Effector CD4-positive, alpha-beta T cell (primary cell): ENCODE data around the gene TSHZ2.
"Not testable (repeated sequence)": the region's sequence is repeated elsewhere in the genome, so short reads cannot be mapped to it uniquely, and the experiment has no call there.

Source experiments
- DNase-seq: peaks from one replicate; pipeline ENCODE4 v3.0.0-alpha.2; 2020

TSHZ2 gene

DNA sequence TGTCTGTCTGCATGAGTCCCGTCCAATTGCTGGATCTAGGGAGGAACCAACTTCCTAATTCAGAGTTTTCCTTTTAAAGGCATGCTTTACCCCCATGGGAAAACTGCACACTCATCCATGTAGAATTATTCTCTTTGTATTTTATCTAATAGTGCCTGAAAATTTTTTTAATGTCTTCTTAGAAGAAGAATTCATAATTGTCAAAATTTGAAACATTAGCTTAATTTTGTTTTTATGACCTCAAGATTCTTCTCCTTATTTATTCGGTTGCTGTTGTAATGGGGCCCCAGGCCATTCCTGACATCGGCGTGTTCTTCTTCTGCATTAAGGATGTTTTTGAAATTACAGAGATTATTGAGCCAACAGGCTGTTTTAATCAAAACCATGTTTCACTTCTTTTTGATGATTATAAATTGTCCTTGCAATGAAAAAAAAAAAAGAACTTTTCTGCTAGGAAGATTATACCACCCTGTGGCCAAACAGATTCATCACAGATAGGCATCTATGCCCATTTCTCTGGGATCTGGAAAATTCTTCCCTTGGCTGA is 521.2 kb downstream of the TSHZ2 start:
- DNase-seq: no peak

DNA sequence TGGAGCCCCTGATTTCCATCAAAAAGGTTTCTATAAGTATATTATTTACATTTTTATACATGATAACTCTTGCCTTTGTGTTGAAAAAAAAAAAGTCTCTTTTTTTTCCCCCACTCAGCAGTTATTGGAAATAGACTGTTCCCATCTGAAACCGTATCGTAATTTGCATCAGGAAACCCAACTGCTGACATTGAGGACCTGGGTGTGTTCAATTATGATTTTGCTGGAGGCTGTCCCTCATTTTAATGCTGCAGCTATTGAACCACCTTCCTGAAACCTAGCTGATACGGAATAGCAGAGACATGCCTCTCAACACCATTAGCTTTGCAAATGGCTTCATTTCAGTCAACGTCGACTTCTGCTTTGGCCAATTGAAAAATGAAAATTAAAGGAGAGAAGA is 522.6 kb downstream of the TSHZ2 start:
- no peak for DNase-seq

DNA sequence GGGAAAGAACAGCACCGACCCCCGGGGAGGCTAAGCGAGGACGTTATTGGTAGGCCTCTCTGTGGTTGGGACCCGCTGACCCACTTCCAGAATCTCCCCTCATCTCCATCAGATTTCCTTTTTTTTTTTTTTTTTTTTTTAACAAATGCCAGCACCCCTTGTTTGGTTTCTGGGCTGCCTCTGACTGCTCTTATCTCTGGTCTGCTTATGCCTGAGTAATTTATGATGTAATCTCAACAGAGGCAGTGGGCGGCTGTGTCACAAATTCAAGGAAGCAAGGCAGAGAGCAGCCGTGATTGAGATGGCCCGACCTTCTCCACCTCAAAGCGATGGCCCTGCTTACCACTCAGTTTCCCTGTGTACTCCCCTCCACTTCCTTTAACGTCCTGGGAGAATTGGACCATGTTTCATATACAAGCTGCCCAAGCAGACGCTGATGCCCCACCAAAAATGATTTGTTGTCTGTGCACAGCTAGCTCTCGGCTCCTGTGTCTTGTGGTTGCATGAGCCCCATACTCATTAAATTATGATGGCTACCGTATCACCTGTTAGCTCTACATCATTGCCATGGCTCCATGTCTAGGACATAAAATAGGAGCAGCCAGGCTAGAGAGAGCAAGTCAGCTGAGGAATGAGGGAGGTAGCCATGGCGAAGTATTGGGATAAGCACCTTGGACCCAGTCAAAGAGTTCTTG is 523.4 kb downstream of the TSHZ2 start:
- no peak for DNase-seq

DNA sequence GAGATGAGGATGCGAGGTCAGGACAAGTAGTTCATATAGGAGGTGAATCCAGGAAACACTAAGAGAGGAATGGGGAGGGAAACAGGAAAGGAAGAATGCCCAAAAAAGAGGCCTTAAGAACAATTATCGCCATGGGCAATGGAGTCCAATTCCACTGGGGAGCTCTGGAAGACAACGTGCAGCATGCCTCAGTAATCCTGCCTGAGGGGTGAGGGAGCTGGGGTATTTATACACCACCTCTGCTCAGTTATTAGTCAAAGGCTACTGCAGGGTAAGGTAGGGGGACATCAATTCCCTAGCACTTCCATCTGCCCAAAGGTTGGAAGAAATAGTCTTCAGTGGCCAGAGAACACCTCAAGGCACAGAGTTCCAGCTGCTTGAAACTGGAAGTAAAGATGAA is 525.1 kb downstream of the TSHZ2 start:
- no peak for DNase-seq

DNA sequence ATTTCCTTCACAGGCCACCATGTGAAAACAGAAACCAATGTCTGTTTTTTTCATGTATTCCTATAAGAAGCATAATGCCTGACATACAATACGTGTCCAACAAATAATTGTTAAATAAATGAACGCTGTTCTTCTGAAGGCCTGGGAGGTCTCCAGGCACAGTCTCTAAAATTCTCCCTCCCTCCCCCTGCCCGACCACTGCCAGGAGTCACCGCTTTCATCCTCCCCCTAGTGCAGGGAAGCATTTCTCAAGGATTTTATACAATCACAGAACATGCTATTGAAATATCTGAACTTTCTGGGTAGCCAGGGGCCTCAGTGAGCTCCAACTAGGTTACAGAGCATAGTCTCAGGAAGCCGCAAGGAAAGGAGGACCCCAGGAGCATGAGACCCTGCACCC is 526.2 kb downstream of the TSHZ2 start:
- DNase-seq: no peak

DNA sequence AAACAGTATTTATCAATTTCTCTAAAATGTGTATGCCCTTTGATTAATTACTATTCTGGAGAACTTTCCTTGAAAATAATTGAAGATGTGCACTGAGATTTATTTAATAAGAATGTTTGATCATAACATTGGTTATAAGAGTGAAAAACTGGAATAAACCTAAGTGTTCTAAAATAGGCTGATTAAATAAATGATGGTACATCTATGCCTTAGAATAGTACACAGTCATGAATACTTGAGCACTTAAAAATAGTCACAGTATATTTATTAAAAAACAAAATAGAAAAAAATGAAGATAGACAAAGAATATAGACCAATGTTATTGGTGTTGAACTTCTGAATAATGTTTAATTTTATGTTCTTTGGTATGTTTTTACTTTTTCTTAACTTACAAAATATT is 528.5 kb downstream of the TSHZ2 start:
- no peak for DNase-seq

DNA sequence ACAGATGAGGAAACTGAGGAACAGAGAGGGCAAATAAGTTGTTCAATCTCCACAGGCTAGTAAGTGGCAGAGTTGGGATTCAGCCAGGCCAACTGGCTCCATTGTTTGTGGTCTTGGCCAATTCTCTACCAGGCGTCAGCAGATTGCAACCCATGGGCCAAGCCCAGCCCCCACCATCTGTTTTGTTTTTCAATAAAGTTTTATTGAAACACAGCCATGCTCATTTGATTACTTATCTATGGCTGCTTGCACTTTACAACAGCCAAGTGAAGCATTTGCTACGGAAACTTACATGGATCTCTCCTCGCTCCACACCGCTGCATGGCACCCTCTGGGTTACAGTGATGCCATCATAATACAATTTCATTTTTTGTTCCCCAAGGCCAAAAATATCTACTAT is 530.7 kb downstream of the TSHZ2 start:
- DNase-seq: no peak

DNA sequence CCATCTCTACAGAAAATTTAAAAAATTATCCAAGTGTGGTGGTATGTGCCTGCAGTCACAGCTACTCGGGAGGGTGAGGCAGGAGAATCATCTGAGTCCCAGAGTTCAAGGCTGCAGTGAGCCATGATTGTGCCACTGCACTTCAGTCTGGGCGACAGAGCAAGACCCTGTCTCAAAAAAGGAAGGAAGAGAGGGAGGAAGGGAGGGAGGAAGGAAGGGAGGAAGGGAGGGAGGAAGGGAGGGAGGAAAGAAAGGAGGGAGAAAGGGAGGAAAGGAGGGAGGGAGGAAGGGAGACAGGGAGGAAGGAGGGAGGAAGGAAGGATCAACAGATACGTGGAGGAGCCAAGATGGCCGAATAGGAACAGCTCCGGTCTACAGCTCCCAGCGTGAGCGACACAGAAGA is 531.4 kb downstream of the TSHZ2 start:
- DNase-seq: no peak

DNA sequence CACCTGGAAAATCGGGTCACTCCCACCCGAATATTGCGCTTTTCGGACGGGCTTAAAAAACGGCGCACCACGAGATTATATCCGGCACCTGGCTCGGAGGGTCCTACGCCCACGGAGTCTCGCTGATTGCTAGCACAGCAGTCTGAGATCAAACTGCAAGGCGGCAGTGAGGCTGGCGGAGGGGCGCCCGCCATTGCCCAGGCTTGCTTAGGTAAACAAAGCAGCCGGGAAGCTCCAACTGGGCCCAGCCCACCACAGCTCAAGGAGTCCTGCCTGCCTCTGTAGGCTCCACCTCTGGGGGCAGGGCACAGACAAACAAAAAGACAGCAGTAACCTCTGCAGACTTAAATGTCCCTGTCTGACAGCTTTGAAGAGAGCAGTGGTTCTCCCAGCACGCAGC is 531.9 kb downstream of the TSHZ2 start:
- not testable (repeated sequence) for DNase-seq

DNA sequence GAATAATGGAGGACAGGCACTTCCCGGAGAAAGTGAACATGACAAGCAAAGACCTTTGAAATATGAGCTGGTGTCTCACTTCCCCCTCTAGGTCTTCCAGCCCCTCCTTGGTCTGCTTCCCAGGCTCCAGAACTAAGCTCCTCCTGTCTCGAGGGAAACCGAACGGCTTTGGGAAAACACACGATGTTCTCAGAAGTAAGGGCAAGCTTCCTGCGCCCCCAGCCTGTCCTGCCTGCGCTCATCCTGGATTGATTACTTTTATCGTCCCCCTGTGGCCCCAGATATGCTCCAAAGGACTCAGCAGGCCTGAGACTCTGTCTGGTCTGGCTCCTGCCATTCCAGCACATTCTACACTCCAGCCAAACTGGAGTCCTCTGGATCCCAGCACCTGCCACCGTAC is 538.1 kb downstream of the TSHZ2 start:
- no peak for DNase-seq

DNA sequence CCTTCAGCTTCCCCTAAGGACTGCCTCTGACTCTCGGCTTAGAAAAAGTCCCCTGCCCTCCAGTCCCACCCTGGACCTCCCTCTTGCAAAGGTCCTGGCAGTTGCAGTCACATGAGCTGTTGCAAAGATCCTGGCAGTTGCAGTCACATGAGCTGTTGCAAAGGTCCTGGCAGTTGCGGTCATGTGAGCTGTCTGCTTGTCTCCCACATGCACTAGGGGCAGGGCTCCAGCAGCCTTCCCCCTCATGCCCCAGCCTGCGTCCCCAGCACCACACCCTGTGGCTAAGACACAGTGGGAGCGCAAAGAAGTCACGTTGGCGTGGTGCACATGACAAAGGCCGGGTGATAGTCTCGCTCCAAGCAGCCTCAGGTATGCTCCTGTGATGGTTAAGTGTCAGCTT is 538.5 kb downstream of the TSHZ2 start:
- DNase-seq: no peak

DNA sequence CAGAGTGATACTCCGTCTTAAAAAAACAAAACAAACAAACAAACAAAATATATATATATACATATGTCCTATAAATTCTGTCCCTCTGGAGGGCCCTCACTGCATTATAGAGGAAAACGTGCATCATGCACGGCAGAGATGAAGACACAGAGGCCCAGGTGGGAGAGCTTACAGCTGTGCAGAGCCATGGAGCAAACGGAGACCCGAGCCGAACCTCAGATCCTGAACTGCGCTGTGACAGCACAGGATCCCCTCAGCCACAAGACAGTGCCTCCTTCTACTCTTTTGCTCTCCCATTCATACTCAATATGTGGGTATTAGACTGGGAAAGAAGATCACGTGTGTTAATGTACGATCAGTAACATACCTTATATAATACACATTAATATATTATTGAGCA is 539.9 kb downstream of the TSHZ2 start:
- no peak for DNase-seq

DNA sequence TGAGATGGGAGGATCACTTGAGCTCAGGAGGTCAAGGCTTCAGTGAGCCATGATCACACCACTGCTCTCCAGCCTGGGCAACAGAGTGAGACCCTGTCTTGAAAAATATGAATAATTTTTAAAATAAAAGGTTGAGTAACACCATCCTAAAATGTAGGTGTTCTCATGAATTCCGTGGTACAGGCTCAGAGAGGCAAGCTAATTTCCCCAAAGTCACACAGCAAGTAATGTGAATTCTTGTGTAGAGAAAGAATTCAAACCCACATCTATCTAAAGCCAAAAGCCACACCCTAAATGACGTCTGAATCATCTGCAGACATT is 541.0 kb downstream of the TSHZ2 start:
- no peak for DNase-seq

DNA sequence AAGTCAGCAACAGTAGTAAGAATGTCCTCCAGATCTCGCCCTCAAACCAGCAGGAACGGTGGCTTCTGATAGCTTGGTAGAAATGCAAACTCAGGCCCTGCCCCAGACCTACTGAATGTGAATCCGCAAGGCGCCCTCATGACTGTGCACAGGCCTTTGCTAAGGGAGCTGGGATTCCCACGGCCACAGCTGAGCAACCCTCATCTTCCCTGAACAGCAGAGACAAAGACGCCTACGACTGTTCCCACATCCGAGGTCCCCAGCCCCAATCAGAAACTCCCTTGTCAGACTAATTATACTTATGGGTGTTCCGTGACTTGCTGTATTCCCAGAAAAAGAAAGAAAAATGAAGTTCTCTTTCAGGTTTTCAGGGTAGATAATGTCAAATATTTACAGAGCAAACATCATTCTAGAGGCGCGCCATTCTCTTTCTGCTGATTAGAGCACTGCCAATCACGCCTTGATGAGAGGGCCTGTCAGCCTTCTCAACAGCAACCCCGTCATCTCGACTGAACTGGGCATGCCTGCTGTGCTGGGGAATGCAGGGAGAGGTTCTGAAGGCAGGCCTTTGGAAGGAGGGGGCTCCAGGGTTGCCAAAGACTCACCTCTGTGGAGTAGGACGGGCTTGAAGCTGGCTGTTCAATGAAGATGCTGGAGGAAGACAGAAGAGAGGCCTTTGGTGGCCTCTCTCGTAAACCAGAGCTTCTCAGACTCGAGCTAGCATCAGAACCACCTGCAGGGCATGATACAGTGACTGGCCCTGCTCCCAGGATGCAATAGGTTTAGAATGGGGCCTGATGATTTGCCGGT is 541.5 kb downstream of the TSHZ2 start:
- DNase-seq: no peak

DNA sequence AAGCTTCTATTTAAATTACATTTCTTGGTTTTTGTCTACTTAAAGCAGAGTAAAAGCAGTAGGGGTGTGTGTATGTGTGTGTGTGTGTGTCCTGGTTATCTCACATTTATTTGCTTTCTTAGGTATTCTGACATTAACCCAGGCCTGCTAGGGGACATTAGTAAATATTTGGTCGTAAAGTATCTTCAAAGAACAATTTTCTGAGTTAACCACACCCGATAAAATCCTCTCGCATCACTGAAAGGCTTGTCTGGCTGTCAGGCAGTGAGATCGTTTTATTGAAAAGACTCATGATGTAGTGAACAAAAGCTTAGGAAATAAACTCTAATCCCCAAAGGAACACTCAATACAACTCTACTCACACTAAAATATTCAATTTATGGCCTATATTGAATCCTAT is 543.6 kb downstream of the TSHZ2 start:
- DNase-seq: no peak

DNA sequence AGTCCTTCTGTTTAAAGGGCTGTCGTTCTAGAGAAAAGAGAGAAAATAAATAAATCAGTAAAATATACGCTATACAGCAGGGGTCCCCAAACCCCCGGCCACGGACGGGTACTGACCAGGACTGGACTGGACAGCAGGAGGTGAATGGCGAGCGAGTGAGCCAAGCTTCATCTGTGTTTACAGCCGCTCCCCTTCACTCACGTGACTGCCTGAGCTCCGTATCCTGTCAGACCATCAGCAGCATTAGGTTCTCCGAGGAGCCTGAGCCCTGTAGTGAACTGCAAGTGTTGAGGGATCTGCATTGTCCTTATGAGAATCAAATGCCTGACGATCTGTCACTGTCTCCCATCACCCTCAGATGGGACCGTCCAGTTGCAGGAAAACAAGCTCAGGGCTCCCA is 545.0 kb downstream of the TSHZ2 start:
- DNase-seq: no peak

DNA sequence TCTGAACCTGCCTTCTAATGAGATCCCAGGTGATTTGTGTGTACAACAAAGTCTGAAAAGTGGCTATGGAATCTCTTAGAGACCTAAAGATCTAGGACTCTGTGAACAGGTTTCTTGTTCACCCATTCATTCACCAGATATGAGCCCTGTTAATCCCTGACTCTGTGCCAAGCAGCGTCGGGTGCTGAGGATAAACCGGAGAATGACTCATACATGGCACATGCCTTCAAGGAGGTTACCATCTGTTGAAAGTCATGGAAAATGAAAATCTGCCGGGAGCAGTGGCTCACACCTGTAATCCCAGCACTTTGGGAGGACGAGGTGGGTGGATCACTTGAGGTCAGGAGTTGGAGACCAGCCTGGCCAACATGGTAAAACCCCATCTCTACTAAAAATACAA is 549.3 kb downstream of the TSHZ2 start:
- DNase-seq: not testable (repeated sequence)

DNA sequence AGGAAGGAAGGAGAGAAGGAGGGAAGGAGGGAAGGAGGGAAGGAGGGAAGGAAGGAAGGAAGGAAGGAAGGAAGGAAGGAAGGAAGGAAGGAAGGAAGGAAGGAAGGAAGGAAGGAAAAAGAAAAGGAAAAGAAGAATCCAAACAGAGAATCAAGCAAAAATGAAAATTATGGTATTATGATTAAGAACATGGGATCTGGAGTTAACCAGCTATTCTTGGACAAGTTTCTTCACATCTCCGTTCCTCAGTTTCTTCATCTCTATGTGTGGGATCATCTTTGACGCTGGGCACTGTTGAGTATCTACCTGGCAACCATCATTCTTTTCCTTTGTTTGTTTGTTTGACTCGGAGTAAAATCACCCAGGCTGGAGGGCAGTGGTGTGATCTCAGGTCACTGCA is 549.9 kb downstream of the TSHZ2 start:
- no peak for DNase-seq

DNA sequence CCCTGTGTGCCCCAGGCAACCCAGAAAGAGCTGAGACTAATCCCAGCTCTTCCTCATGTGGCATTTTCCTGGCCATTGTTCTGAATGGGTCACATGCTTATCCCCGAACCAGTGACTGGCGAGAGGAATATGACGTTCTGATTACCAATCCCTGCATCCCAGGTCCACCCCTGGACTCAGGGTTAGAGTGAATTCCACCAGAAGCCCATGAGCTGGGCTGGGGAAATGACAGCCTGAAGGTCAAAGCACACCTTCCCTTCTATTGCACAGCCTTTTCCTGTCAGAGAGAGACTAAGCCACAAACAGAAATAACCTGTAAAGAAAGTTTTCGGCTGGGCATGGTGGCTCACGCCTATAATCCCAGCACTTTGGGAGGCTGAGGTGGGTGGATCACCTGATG is 550.5 kb downstream of the TSHZ2 start:
- no peak for DNase-seq

DNA sequence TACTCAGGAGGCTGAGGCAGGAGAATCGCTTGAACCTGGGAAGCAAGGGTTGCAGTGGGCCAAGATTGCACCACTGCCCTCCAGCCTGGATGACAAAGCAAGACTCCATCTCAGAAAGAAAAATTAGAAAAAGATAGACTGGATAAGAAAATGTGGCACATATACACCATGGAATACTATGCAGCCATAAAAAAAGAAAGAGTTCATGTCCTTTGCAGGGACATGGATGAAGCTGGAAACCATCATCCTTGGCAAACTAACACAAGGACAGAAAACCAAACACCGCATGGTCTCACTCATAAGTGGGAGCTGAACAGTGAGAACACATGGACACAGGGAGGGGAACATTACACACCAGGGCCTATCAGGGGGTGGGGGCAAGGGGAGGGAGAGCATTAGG is 551.5 kb downstream of the TSHZ2 start:
- DNase-seq: not testable (repeated sequence)

DNA sequence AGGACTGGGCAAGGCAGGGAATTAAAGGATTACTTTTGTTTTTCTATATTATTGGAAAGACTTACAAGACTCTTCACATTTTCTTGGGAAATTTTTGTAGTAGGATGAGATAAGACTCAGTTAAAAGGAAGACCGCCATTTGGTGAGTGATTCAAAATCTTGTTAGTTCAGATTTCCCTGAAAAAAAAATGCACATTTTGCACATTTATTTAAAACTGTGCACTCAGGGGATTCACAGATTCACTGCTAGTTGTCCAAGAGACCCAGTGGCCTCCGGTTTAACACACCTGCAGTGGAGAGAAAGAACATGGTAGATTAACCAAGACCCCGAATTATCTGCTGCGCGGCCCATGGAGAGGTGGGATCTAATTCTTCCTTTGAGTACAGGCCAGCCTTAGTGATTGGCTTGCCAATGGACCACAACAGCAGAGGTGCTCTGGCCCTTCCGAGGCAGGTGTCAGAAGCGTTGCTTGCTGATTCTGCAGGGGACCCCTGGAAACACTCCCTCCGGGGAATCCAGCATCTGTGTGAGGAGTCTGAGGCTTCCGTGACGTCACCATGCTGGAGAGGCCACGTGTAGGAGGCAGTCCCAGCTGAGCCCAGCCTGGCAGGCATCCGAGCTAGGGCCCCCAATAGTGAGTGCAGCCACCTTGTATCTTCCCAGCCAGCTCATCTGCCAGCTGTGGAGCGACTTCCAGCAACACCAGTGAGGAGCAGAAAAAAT is 552.6 kb downstream of the TSHZ2 start:
- DNase-seq: no peak

DNA sequence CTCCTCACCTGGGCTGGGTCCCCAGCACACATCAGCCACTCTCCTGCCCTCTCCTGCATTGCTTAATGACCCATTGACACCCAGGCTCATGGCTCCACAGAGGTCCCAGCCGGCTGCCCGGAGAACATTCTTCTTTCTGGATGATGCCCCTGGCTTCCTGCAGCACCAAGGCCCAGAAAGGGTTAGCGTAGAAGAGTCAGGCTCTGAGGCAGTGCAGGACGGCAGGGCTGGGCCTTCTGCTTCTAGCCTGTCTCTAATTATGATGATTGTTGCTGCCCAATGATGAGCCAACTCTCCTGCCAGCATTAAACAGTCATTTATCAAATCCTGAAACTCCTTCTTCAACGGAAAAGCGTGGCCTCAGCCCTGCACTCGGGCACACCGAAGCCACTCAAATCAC is 555.0 kb downstream of the TSHZ2 start:
- no peak for DNase-seq

DNA sequence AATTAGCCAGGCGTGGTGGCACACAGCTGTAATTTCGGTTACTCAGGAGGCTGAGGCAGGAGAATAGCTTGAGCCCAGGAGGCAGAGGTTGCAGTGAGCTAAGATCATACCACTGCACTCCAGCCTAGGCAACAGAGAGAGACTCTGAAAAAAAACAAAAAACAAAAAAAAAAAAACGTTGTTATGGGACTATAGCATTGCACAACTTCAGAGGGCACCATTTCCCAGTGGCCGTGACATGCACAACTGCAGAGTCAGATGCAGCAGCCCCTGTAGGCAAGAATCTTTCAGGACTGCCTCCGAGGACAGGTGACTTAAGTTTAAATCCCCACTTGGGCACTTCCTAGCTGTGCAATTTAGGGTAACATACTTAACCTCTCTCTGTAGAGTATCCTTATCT is 557.5 kb downstream of the TSHZ2 start:
- no peak for DNase-seq

DNA sequence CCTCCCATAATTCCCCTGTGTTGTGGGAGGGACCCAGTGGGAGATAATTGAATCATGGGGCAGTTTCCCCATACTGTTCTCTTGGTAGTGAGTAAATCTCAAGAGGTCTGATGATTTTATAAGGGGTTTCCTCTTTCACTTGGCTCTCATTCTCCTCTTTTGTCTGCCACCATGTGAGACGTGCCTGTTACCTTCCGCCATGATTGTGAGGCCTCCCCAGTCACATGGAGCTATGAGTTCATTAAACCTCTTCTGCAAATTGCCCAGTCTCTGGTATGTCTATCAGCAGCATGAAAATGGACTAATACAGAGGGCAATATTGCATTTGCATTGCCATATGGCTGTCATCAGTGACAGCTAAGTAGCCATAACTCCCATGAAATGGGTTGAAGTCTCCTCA is 558.3 kb downstream of the TSHZ2 start:
- no peak for DNase-seq
